ENCODE measurements around the gene NRSN2. TPM values are rescaled to one million over a fixed set of nuclear protein-coding genes. Genes with fewer than 3 reads are reported as not detected.

Gene NRSN2
- polyA plus RNA-seq, 1 experiment, result 84.1 TPM

DNA sequence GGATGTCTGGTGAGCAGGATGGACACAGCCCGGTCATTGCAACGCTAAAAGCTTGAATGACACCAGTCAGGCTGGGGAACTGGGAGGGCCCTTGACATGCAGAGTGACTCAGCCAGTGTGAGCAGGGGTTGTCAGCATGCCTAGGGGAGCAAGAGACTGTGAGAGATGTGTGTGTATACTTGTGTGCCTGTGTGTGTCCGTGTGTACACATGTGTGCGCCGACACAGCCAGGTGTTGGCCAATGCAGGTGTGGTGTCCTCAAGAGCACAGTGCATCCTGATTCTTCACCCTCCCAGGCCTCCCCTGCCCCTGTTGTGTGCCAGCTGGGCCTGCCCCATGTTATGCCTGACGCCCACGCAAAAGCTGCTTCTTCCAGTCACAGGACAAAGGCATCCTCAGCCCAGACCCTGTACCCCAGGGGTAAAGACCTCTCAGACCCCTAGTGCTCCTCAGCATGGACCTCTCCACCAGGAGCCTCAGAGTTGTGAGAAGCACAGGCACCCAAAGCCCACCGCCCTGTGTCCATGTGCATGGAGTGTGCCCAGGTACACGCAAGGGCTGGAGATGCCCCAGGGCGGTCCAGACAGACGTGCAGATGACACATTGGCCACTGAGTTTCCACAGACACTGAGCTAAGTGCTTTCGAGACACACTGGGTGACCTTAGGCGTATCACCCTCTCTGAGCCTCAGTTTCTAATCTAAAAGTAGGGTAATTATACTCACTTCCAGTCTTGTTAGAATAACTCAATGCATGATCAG lies 16.6 kb downstream of the NRSN2 start:
- Histone ChIP-seq H3K27me3 (ENCODE audit: control insufficient read depth, insufficient read depth, low read length) (no peaks in the 10 kb centered on the region), H3K36me3 (ENCODE audit: control insufficient read depth, insufficient read depth, low read length) (no peaks in the 10 kb centered on the region), H3K4me3 (ENCODE audit: low read depth, low read length) (no peak overlapping the region)
- ChIA-PET POLR2A (no interaction called here), CTCF (interaction anchor here (1.3 to 2.9 kb wide), 5 partner anchors 9 to 282 kb away, joined by 3 to 11 read pairs (median 7); no protein-coding TSS in a partner anchor)
- TF ChIP-seq, protein P1, sequence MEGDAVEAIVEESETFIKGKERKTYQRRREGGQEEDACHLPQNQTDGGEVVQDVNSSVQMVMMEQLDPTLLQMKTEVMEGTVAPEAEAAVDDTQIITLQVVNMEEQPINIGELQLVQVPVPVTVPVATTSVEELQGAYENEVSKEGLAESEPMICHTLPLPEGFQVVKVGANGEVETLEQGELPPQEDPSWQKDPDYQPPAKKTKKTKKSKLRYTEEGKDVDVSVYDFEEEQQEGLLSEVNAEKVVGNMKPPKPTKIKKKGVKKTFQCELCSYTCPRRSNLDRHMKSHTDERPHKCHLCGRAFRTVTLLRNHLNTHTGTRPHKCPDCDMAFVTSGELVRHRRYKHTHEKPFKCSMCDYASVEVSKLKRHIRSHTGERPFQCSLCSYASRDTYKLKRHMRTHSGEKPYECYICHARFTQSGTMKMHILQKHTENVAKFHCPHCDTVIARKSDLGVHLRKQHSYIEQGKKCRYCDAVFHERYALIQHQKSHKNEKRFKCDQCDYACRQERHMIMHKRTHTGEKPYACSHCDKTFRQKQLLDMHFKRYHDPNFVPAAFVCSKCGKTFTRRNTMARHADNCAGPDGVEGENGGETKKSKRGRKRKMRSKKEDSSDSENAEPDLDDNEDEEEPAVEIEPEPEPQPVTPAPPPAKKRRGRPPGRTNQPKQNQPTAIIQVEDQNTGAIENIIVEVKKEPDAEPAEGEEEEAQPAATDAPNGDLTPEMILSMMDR (IDR thresholded peaks at IDR 0.05; ENCODE audit: insufficient read depth, low read depth, low read length), result no peak
- no peak for DNase-seq (ENCODE audit: low read depth)

DNA sequence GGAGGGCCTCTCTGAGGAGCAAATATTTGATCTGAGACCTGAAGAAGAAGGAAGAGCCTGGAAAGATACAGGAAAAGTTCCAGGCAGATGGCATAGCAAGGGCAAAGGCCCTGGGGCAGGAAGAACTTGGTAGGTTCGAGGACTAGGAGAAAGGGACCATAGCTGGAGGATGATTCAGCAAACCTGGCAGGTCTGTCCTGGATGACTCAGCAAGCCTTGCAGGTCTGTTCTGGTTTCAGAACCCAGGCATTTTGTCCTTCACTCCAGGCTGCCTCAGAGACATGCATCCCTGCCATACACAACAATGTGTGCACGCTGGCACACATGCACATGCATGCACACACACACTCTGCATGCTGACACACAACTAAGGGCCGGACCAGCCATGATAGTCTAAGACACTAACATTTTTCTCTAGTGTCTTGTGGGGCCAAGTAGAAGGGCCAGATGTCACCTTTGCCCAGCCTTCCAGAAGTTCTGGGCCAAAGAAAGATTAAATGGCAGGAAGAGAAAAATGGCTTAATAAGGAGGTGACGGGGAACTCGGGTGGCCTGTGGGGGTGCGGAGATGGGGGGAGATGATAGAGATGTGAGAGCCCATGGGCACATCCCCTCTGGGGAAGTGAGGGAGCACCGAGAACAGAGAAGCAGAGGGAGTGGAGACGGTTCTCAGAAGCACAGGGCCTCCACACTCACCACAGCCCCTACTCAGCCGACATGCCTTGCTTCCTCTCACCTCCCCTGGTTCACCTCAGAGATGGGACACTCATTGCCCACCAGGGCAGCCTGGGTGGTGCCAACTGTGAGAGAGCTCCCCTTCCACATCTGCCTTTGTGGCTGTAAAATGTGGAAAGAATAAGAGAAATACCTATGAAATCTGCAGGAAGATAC lies 18.2 kb downstream of the NRSN2 start:
- H3K4me3 ChIP-seq (ENCODE audit: low read depth, low read length), result no peak overlapping the region
- TF ChIP-seq, protein P1 (IDR thresholded peaks at IDR 0.05; ENCODE audit: insufficient read depth, low read depth, low read length), result no peak
- CTCF ChIA-PET, result no interaction called here
- no peaks in the 10 kb centered on the region for H3K36me3 ChIP-seq (ENCODE audit: control insufficient read depth, insufficient read depth, low read length)
- no peak for DNase-seq (ENCODE audit: low read depth)
- H3K27me3 ChIP-seq (ENCODE audit: control insufficient read depth, insufficient read depth, low read length), result no peaks in the 10 kb centered on the region
- POLR2A ChIA-PET, result no interaction called here

DNA sequence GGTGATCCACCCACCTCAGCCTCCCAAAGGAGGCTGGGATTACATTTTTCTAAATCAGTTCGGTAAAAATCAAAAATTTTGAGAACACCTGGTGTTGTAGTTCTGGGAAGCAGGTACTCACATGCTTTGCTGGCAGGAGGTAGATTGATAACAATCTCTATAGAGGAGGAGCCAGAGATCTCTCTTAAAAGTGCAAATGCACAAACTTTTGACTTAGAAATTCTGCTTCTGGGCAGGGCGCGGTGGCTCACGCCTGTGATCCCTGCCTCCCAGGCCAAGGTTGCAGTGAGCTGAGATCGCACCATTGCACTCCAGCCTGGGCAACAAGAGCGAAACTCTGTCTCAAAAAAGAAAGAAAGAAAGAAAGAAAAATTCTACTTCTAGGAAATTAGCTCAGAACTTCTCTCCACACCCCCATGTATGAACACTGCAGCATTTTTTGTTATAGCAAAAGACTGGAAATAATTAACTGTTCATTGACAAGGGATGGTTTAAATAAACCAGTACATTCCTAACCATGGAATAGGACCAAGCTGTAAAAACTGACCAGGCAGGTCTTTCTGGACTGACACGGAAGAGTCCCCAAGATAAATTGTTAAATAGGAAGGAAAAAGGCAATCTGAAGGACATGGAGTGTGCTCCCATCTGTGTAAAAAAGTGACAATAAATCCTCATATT lies 19.3 kb downstream of the NRSN2 start:
- DNase-seq (ENCODE audit: low read depth), result no peak
- POLR2A ChIA-PET, result no interaction called here
- Histone ChIP-seq H3K27me3 (ENCODE audit: control insufficient read depth, insufficient read depth, low read length) (no peaks in the 10 kb centered on the region), H3K4me3 (ENCODE audit: low read depth, low read length) (no peak overlapping the region), H3K36me3 (ENCODE audit: control insufficient read depth, insufficient read depth, low read length) (no peaks in the 10 kb centered on the region)
- CTCF ChIA-PET, result interaction anchor here (0.9 kb wide), 2 partner anchors 12 to 16 kb away, joined by 3 to 5 read pairs; no protein-coding TSS in a partner anchor
- TF ChIP-seq, protein P1 (IDR thresholded peaks at IDR 0.05; ENCODE audit: insufficient read depth, low read depth, low read length), result no peak

- ChIA-PET CTCF (interaction anchor here (0.9 kb wide), 2 partner anchors 13 to 15 kb away, joined by 3 to 5 read pairs; no protein-coding TSS in a partner anchor), POLR2A (no interaction called here)
- no peak for DNase-seq (ENCODE audit: low read depth)
- no peak overlapping the region for H3K4me3 ChIP-seq (ENCODE audit: low read depth, low read length)
- TF ChIP-seq, protein P1 (IDR thresholded peaks at IDR 0.05; ENCODE audit: insufficient read depth, low read depth, low read length), result no peak
- H3K36me3 ChIP-seq (ENCODE audit: control insufficient read depth, insufficient read depth, low read length), result no peaks in the 10 kb centered on the region
- no peaks in the 10 kb centered on the region for H3K27me3 ChIP-seq (ENCODE audit: control insufficient read depth, insufficient read depth, low read length)
Observed at GRCh38 chr20:366719-367485, 20.0 kb downstream of the NRSN2 start.
